ENCODE results near the gene SOHLH2. TPM values are rescaled to one million over a fixed set of nuclear protein-coding genes. Genes with fewer than 3 reads are reported as not detected.

Gene SOHLH2
- total RNA-seq, 1 donor from 2014 or later = not detected

GRCh38 chr13:36133950-36134626 lies 80.3 kb downstream of the SOHLH2 start:
- DNase-seq = no peak
- Mint-ChIP-seq H3K4me3 (no peak overlapping the region), H3K27me3 (peaks cover 32% of the 10 kb centered on the region), H3K27ac (no peak overlapping the region), H3K36me3 (ENCODE audit: low read depth) (no peaks in the 10 kb centered on the region), H3K4me1 (no peaks in the 10 kb centered on the region), H3K9me3 (no peaks in the 10 kb centered on the region)
- intact Hi-C loops (cut with micrococcal nuclease) = no loop called here

- Mint-ChIP-seq H3K4me1 (no peaks in the 10 kb centered on the region), H3K4me3 (no peak overlapping the region), H3K9me3 (no peaks in the 10 kb centered on the region), H3K36me3 (ENCODE audit: low read depth) (no peaks in the 10 kb centered on the region), H3K27me3 (peaks cover 36% of the 10 kb centered on the region), H3K27ac (no peak overlapping the region)
- no peak for DNase-seq
- intact Hi-C loops (cut with micrococcal nuclease) = no loop called here
Observed at GRCh38 chr13:36132376-36132775, 82.0 kb downstream of the SOHLH2 start.

GRCh38 chr13:36131931-36132297 lies 82.4 kb downstream of the SOHLH2 start:
- Mint-ChIP-seq H3K27ac (no peak overlapping the region), H3K36me3 (ENCODE audit: low read depth) (no peaks in the 10 kb centered on the region), H3K9me3 (no peaks in the 10 kb centered on the region), H3K27me3 (peaks cover 36% of the 10 kb centered on the region), H3K4me1 (no peaks in the 10 kb centered on the region), H3K4me3 (no peak overlapping the region)
- DNase-seq = no peak
- intact Hi-C loops (cut with micrococcal nuclease) = no loop called here

- intact Hi-C loops (cut with micrococcal nuclease) = no loop called here
- H3K4me1 Mint-ChIP-seq = no peaks in the 10 kb centered on the region
- H3K9me3 Mint-ChIP-seq = no peaks in the 10 kb centered on the region
- DNase-seq = no peak
- H3K36me3 Mint-ChIP-seq (ENCODE audit: low read depth) = no peaks in the 10 kb centered on the region
- H3K27ac Mint-ChIP-seq = no peak within 1 kb of the TSS
- peaks cover 36% of the 10 kb centered on the region for H3K27me3 Mint-ChIP-seq
- no peak within 1 kb of the TSS for H3K4me3 Mint-ChIP-seq
Observed at GRCh38 chr13:36131222-36131930, 83.0 kb downstream of the SOHLH2 start, which contains the start of gene DCLK1. Gene DCLK1, minus strand, starts transcription at chr13:36131382.

- no peaks in the 10 kb centered on the region for H3K9me3 Mint-ChIP-seq
- H3K36me3 Mint-ChIP-seq (ENCODE audit: low read depth) = no peaks in the 10 kb centered on the region
- DNase-seq = no peak
- no peak overlapping the region for H3K27ac Mint-ChIP-seq
- intact Hi-C loops (cut with micrococcal nuclease) = no loop called here
- H3K4me3 Mint-ChIP-seq = no peak overlapping the region
- H3K27me3 Mint-ChIP-seq = peaks cover 36% of the 10 kb centered on the region
- H3K4me1 Mint-ChIP-seq = no peaks in the 10 kb centered on the region
Observed at GRCh38 chr13:36130552-36131221, 83.7 kb downstream of the SOHLH2 start.

GRCh38 chr13:36130193-36130551 lies 84.2 kb downstream of the SOHLH2 start:
- Mint-ChIP-seq H3K36me3 (ENCODE audit: low read depth) (no peaks in the 10 kb centered on the region), H3K9me3 (no peaks in the 10 kb centered on the region)

GRCh38 chr13:36129539-36129938 lies 84.8 kb downstream of the SOHLH2 start:
- H3K9me3 Mint-ChIP-seq = no peaks in the 10 kb centered on the region
- peaks cover 34% of the 10 kb centered on the region for H3K27me3 Mint-ChIP-seq
- H3K36me3 Mint-ChIP-seq (ENCODE audit: low read depth) = no peaks in the 10 kb centered on the region
- no peak for DNase-seq
- H3K4me3 Mint-ChIP-seq = no peak overlapping the region
- no peak overlapping the region for H3K27ac Mint-ChIP-seq
- intact Hi-C loops (cut with micrococcal nuclease) = no loop called here
- H3K4me1 Mint-ChIP-seq = no peaks in the 10 kb centered on the region

More at GRCh38 chr13:36130193-36130551, 84.2 kb downstream of the SOHLH2 start:
- Mint-ChIP-seq H3K27me3 (peaks cover 36% of the 10 kb centered on the region), H3K4me3 (no peak overlapping the region), H3K4me1 (no peaks in the 10 kb centered on the region), H3K27ac (no peak overlapping the region)
- intact Hi-C loops (cut with micrococcal nuclease) = no loop called here
- no peak for DNase-seq

- Mint-ChIP-seq H3K36me3 (ENCODE audit: low read depth) (no peaks in the 10 kb centered on the region), H3K27ac (no peak overlapping the region)
Observed at GRCh38 chr13:36126491-36126890, 87.9 kb downstream of the SOHLH2 start.

GRCh38 chr13:36125841-36126240 lies 88.5 kb downstream of the SOHLH2 start:
- Mint-ChIP-seq H3K9me3 (no peaks in the 10 kb centered on the region), H3K27ac (no peak overlapping the region), H3K4me3 (no peak overlapping the region), H3K36me3 (ENCODE audit: low read depth) (no peaks in the 10 kb centered on the region), H3K27me3 (peaks cover 13% of the 10 kb centered on the region), H3K4me1 (no peaks in the 10 kb centered on the region)
- DNase-seq = no peak
- intact Hi-C loops (cut with micrococcal nuclease) = no loop called here

More at GRCh38 chr13:36126491-36126890, 87.9 kb downstream of the SOHLH2 start:
- intact Hi-C loops (cut with micrococcal nuclease) = no loop called here
- H3K9me3 Mint-ChIP-seq = no peaks in the 10 kb centered on the region
- DNase-seq = no peak
- no peaks in the 10 kb centered on the region for H3K4me1 Mint-ChIP-seq
- no peak overlapping the region for H3K4me3 Mint-ChIP-seq
- peaks cover 16% of the 10 kb centered on the region for H3K27me3 Mint-ChIP-seq

GRCh38 chr13:36124236-36124822 lies 90.0 kb downstream of the SOHLH2 start:
- Mint-ChIP-seq H3K9me3 (no peaks in the 10 kb centered on the region), H3K27me3 (peaks cover 4% of the 10 kb centered on the region), H3K4me3 (no peak overlapping the region), H3K36me3 (ENCODE audit: low read depth) (no peaks in the 10 kb centered on the region), H3K4me1 (no peaks in the 10 kb centered on the region), H3K27ac (no peak overlapping the region)
- intact Hi-C loops (cut with micrococcal nuclease) = no loop called here
- no peak for DNase-seq

Other genes starting within 250 kb of the SOHLH2 start
- gene DCLK1, start 83.2 kb downstream of the SOHLH2 start, total RNA-seq = not detected in 2 replicates
- gene CCDC169, start 83.3 kb upstream of the SOHLH2 start, total RNA-seq = 0.35 and 0.50 TPM in 2 replicates
- gene SPART, start 131.8 kb upstream of the SOHLH2 start, total RNA-seq = 25.3 and 31.8 TPM in 2 replicates
- gene CCNA1, start 217.9 kb upstream of the SOHLH2 start, total RNA-seq = 2.1 and 2.2 TPM in 2 replicates

Measured in activated CD4-positive, alpha-beta T cell treated with anti-CD3 and anti-CD28 coated beads, Interleukin-2, amount 10 ng/mL, durations not matched to agents 24 days and 14 days (primary cell).